SK-N-SH (cell line): ENCODE measurements around the gene PROSER3.

Experiments
- CTCF ChIP-seq: fragments of 200-600 bp; sonication (generic); IDR thresholded peaks from 2 replicates; pipeline ENCODE4 v1.6.1; 2017; ENCODE audit warnings: antibody characterized with exemption, mild to moderate bottlenecking, moderate library complexity
- GABPA ChIP-seq: IDR thresholded peaks from 2 replicates; pipeline ENCODE4 v1.4.0; 2012; ENCODE audit warnings: low read depth, mild to moderate bottlenecking
- GATA2 ChIP-seq: sonication (generic); formaldehyde crosslinking; IDR thresholded peaks from 2 replicates; pipeline ENCODE4 v1.5.0; 2020; ENCODE audit warnings: mild to moderate bottlenecking, missing genetic modification reagents
- POLR2AphosphoS5 ChIP-seq: IDR thresholded peaks from 2 replicates; pipeline ENCODE4 v1.6.1; 2012; ENCODE audit warnings: low read depth, low read length
- SIN3A ChIP-seq: IDR thresholded peaks from 2 replicates; pipeline ENCODE4 v1.6.1; 2012; ENCODE audit warnings: low read depth, mild to moderate bottlenecking, low read length, moderate library complexity, borderline replicate concordance

GRCh38 chr19:35717665-35718344 lies 40.2 kb upstream of the PROSER3 start, which contains the start of gene KMT2B:
- TF ChIP-seq GATA2 (CRISPR knock-in tag) (no peak), GABPA (no peak), CTCF (no peak), POLR2AphosphoS5 (no peak), SIN3A (no peak)
